NCI-H1417 (cell line): Measurements from ENCODE around the gene WBP11.

ENCODE experiments used
- DNase-seq, 3 experiments: peaks; one replicate each; lab custom pipeline; 2025; lab: John Stamatoyannopoulos, UW

WBP11 gene

GRCh38 chr12:14824012-14824634 is 20.8 kb upstream of the WBP11 start:
- DNase-seq, result no peak

GRCh38 chr12:14814014-14814413 is 10.7 kb upstream of the WBP11 start, which contains the start of gene SMCO3:
SMCO3 (minus strand) TSS chr12:14814182; CDS start chr12:14806680, 7,502 bp downstream.
- no peak for DNase-seq

- no peak for DNase-seq
Measured at GRCh38 chr12:14811486-14811885, 8.2 kb upstream of the WBP11 start.

GRCh38 chr12:14810953-14811483 is 7.7 kb upstream of the WBP11 start:
- peak in 2 of 3 experiments; percentile 5 to 43 for DNase-seq

GRCh38 chr12:14810167-14810952 is 7.1 kb upstream of the WBP11 start:
- peak in 1 of 3 experiments; percentile 27 for DNase-seq

- no peak for DNase-seq
Measured at GRCh38 chr12:14803830-14804160, 517 bp upstream of the WBP11 start.

- peak in 1 of 3 experiments; percentile 6 for DNase-seq
Measured at GRCh38 chr12:14802721-14803010, 612 bp downstream of the WBP11 start.

GRCh38 chr12:14802247-14802646 is 1.0 kb downstream of the WBP11 start:
- DNase-seq, result no peak

- no peak for DNase-seq
Measured at GRCh38 chr12:14795028-14795448, 8.2 kb downstream of the WBP11 start.

- no peak for DNase-seq
Measured at GRCh38 chr12:14785568-14785967, 17.7 kb downstream of the WBP11 start.

- no peak for DNase-seq
Measured at GRCh38 chr12:14784471-14784870, 18.8 kb downstream of the WBP11 start.

GRCh38 chr12:14782756-14783155 is 20.5 kb downstream of the WBP11 start:
- DNase-seq, result no peak

- DNase-seq, result no peak
Measured at GRCh38 chr12:14781563-14781962, 21.7 kb downstream of the WBP11 start.

- DNase-seq, result no peak
Measured at GRCh38 chr12:14780859-14781258, 22.4 kb downstream of the WBP11 start.

- DNase-seq, result no peak
Measured at GRCh38 chr12:14779834-14780233, 23.4 kb downstream of the WBP11 start.

- peak in 2 of 3 experiments; percentile 75 to 92 for DNase-seq
Measured at GRCh38 chr12:14777271-14777670, 26.0 kb downstream of the WBP11 start.

- peak in 1 of 3 experiments; percentile 69 for DNase-seq
Measured at GRCh38 chr12:14776236-14776961, 26.9 kb downstream of the WBP11 start.

- DNase-seq, result no peak
Measured at GRCh38 chr12:14775636-14775980, 27.7 kb downstream of the WBP11 start.

GRCh38 chr12:14774906-14775635 is 28.2 kb downstream of the WBP11 start:
- no peak for DNase-seq

GRCh38 chr12:14774074-14774905 is 29.0 kb downstream of the WBP11 start:
- DNase-seq, result no peak

- no peak for DNase-seq
Measured at GRCh38 chr12:14773685-14774073, 29.6 kb downstream of the WBP11 start.
